Thymus (tissue), 11 donors: ENCODE data around the gene ADAM33. TPM values are rescaled to one million over a fixed set of nuclear protein-coding genes. Genes with fewer than 3 reads are reported as not detected.

Source experiments
- DNase-seq, 9 donors: peaks; one replicate each; pipeline ENCODE4 v3.0.0-alpha.2; 2013; ENCODE audit warnings: low spot score in 9 of 9, low read depth in 6 of 9, missing footprints in 1 of 9
- H3K27ac ChIP-seq, 2 donors: one replicate each; pipeline ENCODE4 v1.5.1; 2013; ENCODE audit warnings: control low read depth in 1 of 2, low read depth in 1 of 2, low read length in 1 of 2, mild to moderate bottlenecking in 1 of 2, moderate library complexity in 1 of 2
- H3K27me3 ChIP-seq, 2 donors: one replicate each; pipeline ENCODE4 v1.5.1; 2013; ENCODE audit warnings: low read length in 1 of 2; ENCODE audit not compliant: control insufficient read depth in 2 of 2, insufficient read depth in 1 of 2
- H3K36me3 ChIP-seq, 2 donors: one replicate each; pipeline ENCODE4 v1.5.1; 2013; ENCODE audit warnings: low read length in 1 of 2, mild to moderate bottlenecking in 1 of 2, moderate library complexity in 1 of 2; ENCODE audit not compliant: control insufficient read depth in 2 of 2, insufficient read depth in 2 of 2
- H3K4me1 ChIP-seq, 2 donors: one replicate each; pipeline ENCODE4 v1.5.1; 2013; ENCODE audit warnings: low read length in 2 of 2; ENCODE audit not compliant: control insufficient read depth in 2 of 2, insufficient read depth in 2 of 2
- H3K4me3 ChIP-seq, 2 donors: one replicate each; pipeline ENCODE4 v1.5.1; 2013; ENCODE audit warnings: low read length in 2 of 2, control low read depth in 1 of 2, mild to moderate bottlenecking in 1 of 2
- H3K9me3 ChIP-seq, 2 donors: one replicate each; pipeline ENCODE4 v1.5.1; 2013; ENCODE audit warnings: low read length in 1 of 2, mild to moderate bottlenecking in 1 of 2; ENCODE audit not compliant: control insufficient read depth in 2 of 2, insufficient read depth in 1 of 2
- WGBS: extraction: QIAGEN DNeasy Blood & Tissue Kit; methylation state at CpG from one replicate; pipeline ENCODE4 v1.1.7; 2013; 5-methylcytosine and 5-hydroxymethylcytosine counted together
- polyA plus RNA-seq: library from polyadenylated mRNA; stranded (reverse); fragments of 200-250 nt; gene quantifications from one replicate; pipeline ENCODE4 v1.2.3, GENCODE V29; 2013
- total RNA-seq: library from RNA; stranded (reverse); fragments of 120-200 nt; gene quantifications from one replicate; pipeline ENCODE4 v1.2.4, GENCODE V29; 2013
- donor health status: healthy.

Gene ADAM33
- total and polyA plus RNA-seq, 2 donors: 0.90 to 3.6 TPM

GRCh38 chr20:3681352-3681930 lies 369 bp downstream of the ADAM33 start:
- H3K9me3 ChIP-seq: peaks cover 0 to 2% of the 10 kb centered on the region in 2 donors
- H3K27me3 ChIP-seq: peaks cover 27 to 94% of the 10 kb centered on the region in 2 donors
- H3K4me3 ChIP-seq: no peak overlapping the region
- DNase-seq: no peak
- H3K27ac ChIP-seq: no peak overlapping the region
- H3K4me1 ChIP-seq: no peaks in the 10 kb centered on the region
- WGBS: 25% methylated on average over 32 of the region's 32 CpGs
- H3K36me3 ChIP-seq: no peaks in the 10 kb centered on the region

DNA sequence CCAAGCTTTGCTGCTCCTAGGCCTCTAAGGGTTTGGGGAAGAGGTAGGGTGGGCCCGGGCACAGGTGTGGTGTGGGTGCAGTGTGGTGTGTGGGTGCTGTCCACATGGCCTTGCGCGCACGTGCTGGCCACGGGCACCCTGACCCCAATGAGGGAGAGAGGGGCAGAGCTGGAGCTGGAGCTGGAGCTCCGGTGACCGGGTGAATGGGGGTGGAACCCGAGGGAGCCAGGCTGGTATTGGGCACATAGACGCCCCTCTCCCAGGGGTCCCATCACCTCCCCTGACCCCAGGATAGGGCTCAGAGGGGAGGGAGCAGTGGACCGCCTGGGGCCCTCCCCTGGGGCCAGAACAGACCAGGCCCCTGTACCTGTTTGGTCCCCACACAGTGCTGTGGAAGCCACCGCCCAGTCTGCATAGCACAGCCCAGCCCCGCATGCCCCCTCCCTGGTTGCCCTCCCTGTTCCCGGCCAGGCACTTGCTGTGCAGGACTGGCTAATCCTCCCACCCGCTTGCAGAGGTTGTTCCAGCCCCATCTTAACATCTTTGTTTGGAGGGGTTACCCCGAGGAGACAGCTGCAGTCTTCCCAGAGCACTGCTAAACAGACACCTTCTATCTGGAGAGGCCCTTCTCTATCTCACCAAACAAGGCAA lies 984 bp downstream of the ADAM33 start:
- Histone ChIP-seq H3K27ac (no peak overlapping the region), H3K4me3 (no peak overlapping the region), H3K4me1 (no peaks in the 10 kb centered on the region), H3K36me3 (no peaks in the 10 kb centered on the region), H3K9me3 (peaks cover 0 to 2% of the 10 kb centered on the region in 2 donors), H3K27me3 (peaks cover 31 to 97% of the 10 kb centered on the region in 2 donors)
- DNase-seq: no peak
- WGBS: 84% methylated on average over 15 of the region's 15 CpGs

GRCh38 chr20:3679749-3680700 lies 1.8 kb downstream of the ADAM33 start:
- Histone ChIP-seq H3K4me3 (no peak overlapping the region), H3K27ac (no peak overlapping the region), H3K36me3 (no peaks in the 10 kb centered on the region), H3K9me3 (peaks cover 0 to 2% of the 10 kb centered on the region in 2 donors), H3K27me3 (peaks cover 39 to 97% of the 10 kb centered on the region in 2 donors), H3K4me1 (no peaks in the 10 kb centered on the region)
- DNase-seq: no peak
- 88% methylated on average over 18 of the region's 18 CpGs for WGBS

DNA sequence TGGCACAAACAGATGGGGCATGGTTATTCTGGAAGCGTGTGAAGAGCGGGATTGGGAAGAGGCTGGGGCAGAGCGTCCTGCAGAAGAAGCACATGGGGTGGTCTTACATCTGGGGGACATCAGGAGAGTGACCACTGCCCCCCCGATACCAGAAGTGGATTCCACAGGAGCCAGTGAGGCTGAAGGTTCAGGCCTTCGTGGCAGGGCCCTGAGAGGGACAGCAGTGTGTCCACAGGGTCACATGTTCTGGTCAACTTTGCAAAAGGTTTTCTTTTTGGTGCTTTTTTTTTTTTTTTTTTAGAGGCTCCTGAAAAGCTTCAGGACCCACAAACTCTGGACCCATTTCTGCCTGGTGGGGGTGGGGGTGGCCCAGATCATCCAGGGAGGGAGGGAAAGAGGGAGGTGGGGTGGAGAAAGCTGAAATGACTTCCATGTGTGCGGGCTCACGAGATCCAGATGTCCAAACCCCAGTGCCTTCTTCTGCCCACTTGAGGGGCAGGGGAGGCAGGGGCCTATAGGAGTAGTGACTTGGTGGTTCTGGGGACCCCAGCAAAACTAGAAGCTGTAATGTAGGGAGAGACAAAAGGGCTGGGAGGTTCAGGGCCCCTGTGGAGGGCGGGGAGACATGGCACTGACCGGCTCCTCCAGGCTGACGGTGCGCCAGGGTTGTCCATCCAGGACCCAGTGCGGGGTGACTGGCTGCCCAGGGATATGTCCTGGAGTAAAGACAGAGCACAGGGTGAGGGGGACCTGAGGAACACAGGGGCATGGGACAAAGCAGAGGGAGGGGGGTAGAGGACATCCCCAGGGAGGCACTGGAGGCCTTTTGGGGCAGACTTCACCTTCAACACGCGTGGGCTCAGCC lies 2.7 kb downstream of the ADAM33 start:
- WGBS: 93% methylated on average over 14 of the region's 14 CpGs
- H3K4me3 ChIP-seq: no peak overlapping the region

DNA sequence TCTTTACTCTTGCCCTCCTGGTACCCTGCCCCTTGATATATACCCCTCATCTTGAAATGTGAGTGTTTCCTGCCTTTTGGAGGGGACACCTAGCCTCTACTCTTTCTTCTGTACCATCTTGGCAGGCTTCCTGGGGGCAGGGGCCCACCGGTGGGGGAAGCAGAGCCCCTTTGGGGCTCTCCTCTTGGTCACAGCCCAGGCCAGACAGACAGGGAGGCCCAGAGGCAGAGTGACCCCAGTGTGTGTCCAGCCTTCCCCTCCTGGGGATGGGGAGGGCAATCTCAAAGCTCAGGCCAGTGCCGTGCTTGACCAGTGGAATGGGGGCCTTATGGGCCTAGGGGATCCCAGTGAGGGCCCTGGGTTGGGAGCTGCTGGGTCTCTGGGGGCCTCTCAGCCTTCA lies 3.6 kb downstream of the ADAM33 start:
- no peak overlapping the region for H3K4me3 ChIP-seq
- H3K27ac ChIP-seq: no peak overlapping the region
- H3K4me1 ChIP-seq: no peaks in the 10 kb centered on the region
- H3K36me3 ChIP-seq: no peaks in the 10 kb centered on the region
- no peak for DNase-seq
- 88% methylated on average over 2 of the region's 2 CpGs for WGBS
- peaks cover 52 to 97% of the 10 kb centered on the region in 2 donors for H3K27me3 ChIP-seq
- H3K9me3 ChIP-seq: peaks cover 0 to 2% of the 10 kb centered on the region in 2 donors

More for the DNA sequence above, 2.7 kb downstream of the ADAM33 start:
- H3K36me3 ChIP-seq: no peaks in the 10 kb centered on the region
- H3K4me1 ChIP-seq: no peaks in the 10 kb centered on the region
- H3K27ac ChIP-seq: no peak overlapping the region
- DNase-seq: no peak
- H3K27me3 ChIP-seq: peaks cover 43 to 97% of the 10 kb centered on the region in 2 donors
- peaks cover 0 to 2% of the 10 kb centered on the region in 2 donors for H3K9me3 ChIP-seq

DNA sequence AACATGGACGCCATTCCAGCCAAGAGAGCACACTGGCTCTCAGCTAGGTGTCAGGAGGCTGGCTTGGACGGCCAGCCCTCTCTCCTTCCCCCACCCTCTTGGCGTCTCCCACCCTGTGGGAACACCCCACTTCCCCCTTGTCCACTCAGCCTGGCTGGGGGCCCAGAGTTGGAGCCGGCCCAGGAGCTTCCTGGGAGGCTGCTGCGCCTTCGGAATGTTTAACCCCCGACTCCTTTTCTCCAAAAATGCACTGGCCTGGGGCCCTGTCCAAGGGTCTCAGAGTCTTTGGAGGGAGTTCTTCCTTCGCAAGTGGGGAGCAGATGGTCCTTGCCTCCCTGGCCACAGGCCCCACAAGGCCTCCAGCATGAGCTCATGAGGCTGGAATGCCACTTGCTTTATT lies 4.1 kb downstream of the ADAM33 start:
- H3K4me3 ChIP-seq: no peak overlapping the region
- H3K4me1 ChIP-seq: no peaks in the 10 kb centered on the region

DNA sequence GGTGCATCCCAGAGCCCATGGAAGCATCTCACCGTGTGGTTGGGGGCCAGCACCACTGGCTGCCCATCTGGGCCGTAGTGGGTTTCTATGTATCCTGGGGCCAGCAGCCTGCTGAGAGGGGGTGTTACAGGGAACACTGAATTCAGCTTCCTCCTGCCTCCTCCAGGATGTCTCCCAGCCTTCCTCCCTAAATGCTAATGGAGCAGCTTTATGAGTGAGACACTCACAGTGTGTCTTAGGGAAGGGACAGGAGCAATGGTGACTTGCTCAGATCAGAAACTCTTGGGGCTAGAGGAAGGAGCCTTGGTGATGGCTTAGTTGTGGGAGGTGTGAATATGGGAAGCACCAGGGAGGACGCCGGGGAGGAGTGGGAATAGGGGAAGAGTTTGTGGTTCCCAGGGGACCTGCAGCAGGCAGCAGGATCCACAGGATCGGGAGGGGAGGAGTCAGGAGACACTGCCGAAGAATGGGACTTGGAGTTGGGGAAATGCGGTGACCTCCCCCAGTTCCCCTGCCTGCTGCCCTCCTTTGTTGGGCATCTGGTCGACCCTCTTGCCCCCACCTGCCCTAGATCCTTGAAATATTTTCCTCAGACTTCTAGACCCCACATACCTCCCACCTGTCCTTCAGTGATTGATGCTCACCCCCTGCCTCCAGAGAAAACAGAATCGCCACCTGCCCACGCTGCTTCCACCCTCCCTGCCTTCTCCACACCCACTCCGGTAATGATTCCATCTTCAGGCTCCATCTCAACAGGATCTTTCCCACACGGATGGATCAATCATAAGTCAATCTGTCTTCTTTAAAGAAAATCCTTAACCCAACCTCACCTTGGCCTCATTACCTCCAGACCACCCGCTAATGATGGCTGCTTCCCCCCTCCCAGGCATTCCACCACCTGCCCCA lies 6.6 kb downstream of the ADAM33 start:
- Histone ChIP-seq H3K9me3 (peaks cover 0 to 2% of the 10 kb centered on the region in 2 donors), H3K4me1 (no peaks in the 10 kb centered on the region)

More for the DNA sequence above, 4.1 kb downstream of the ADAM33 start:
- 83% methylated on average over 8 of the region's 8 CpGs for WGBS
- peaks cover 56 to 98% of the 10 kb centered on the region in 2 donors for H3K27me3 ChIP-seq
- no peaks in the 10 kb centered on the region for H3K36me3 ChIP-seq
- no peak for DNase-seq
- no peak overlapping the region for H3K27ac ChIP-seq
- peaks cover 0 to 2% of the 10 kb centered on the region in 2 donors for H3K9me3 ChIP-seq

GRCh38 chr20:3674447-3674846 lies 7.4 kb downstream of the ADAM33 start:
- DNase-seq: no peak
- no peaks in the 10 kb centered on the region for H3K4me1 ChIP-seq
- H3K4me3 ChIP-seq: no peak overlapping the region
- 73% methylated on average over 10 of the region's 10 CpGs for WGBS
- peaks cover 0 to 2% of the 10 kb centered on the region in 2 donors for H3K9me3 ChIP-seq
- peaks cover 45 to 98% of the 10 kb centered on the region in 2 donors for H3K27me3 ChIP-seq
- H3K27ac ChIP-seq: no peak overlapping the region
- no peaks in the 10 kb centered on the region for H3K36me3 ChIP-seq

More for the DNA sequence above, 6.6 kb downstream of the ADAM33 start:
- no peak for DNase-seq
- Histone ChIP-seq H3K27me3 (peaks cover 45 to 98% of the 10 kb centered on the region in 2 donors), H3K4me3 (no peak overlapping the region), H3K36me3 (no peaks in the 10 kb centered on the region), H3K27ac (no peak overlapping the region)
- 55% methylated on average over 13 of the region's 13 CpGs for WGBS
